ENCODE data around the gene ZSCAN12.

DNA sequence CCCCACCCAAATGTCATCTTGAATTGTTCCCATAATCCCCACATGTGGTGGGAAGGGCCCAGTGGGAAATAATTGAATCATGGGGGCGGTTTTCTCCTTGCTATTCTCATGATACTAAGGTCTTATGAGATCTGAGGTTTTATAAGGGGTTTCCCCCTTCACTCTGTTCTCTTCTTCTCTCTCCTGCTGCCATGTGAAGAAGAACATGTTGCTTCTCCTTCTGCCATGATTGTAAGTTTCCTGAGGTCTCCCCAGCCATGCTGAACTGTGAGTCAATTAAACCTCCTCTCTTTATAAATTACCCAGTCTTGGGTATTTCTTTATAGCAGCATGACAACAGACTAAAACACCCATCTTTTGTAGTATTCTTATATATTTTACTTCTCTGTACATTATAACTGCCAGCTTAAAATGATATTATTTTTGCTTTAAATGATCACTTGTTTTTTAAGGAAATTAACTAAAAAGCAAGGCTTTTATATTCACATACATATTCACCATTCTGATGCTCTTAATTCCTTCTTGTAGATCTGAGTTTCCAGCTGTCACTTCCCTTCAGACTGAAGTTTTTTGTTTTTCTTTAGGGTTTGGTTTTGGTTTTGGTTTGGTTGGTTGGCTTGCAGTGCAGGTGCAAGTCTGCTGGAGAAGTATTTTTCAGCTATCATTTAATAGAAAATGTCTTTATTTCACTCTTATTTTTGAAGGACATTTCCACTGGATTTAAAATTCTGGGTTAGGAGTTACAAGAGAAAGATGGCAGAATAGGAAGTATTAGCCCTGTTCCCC lies 59.0 kb downstream of the ZSCAN12 start:
- TF ChIP-seq, protein P1, sequence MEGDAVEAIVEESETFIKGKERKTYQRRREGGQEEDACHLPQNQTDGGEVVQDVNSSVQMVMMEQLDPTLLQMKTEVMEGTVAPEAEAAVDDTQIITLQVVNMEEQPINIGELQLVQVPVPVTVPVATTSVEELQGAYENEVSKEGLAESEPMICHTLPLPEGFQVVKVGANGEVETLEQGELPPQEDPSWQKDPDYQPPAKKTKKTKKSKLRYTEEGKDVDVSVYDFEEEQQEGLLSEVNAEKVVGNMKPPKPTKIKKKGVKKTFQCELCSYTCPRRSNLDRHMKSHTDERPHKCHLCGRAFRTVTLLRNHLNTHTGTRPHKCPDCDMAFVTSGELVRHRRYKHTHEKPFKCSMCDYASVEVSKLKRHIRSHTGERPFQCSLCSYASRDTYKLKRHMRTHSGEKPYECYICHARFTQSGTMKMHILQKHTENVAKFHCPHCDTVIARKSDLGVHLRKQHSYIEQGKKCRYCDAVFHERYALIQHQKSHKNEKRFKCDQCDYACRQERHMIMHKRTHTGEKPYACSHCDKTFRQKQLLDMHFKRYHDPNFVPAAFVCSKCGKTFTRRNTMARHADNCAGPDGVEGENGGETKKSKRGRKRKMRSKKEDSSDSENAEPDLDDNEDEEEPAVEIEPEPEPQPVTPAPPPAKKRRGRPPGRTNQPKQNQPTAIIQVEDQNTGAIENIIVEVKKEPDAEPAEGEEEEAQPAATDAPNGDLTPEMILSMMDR (IDR thresholded peaks at IDR 0.05): no peak
- TF ChIP-seq POLR2A (IDR thresholded peaks at IDR 0.05): no peak
- TF ChIP-seq POLR2AphosphoS5 (IDR thresholded peaks at IDR 0.05): no peak
